ENCODE measurements around the gene TMEM184A.

TMEM184A gene

GRCh38 chr7:1538544-1539180, 17.3 kb downstream of the TMEM184A start:
- DNase-seq = no peak

- no peak for DNase-seq
Measured at GRCh38 chr7:1537535-1538412, 18.2 kb downstream of the TMEM184A start.

- no peak for DNase-seq
Measured at GRCh38 chr7:1536743-1537534, 19.1 kb downstream of the TMEM184A start.

- DNase-seq = no peak
Measured at GRCh38 chr7:1536455-1536742, 19.6 kb downstream of the TMEM184A start.

- DNase-seq = no peak
Measured at GRCh38 chr7:1535701-1536454, 20.1 kb downstream of the TMEM184A start.

GRCh38 chr7:1535100-1535458, 20.9 kb downstream of the TMEM184A start:
- DNase-seq = no peak

- no peak for DNase-seq
Measured at GRCh38 chr7:1534330-1535099, 21.5 kb downstream of the TMEM184A start.

GRCh38 chr7:1533547-1534329, 22.3 kb downstream of the TMEM184A start:
- DNase-seq = peak in 1 of 2 donors; percentile 62

- DNase-seq = no peak
Measured at GRCh38 chr7:1533255-1533546, 22.8 kb downstream of the TMEM184A start.

- DNase-seq = peak; percentile 49 to 73
Measured at GRCh38 chr7:1532456-1533254, 23.4 kb downstream of the TMEM184A start.

GRCh38 chr7:1531979-1532455, 24.0 kb downstream of the TMEM184A start:
- peak in 1 of 2 donors; percentile 31 for DNase-seq

GRCh38 chr7:1531263-1531978, 24.6 kb downstream of the TMEM184A start:
- peak; percentile 28 to 59 for DNase-seq

- peak in 1 of 2 donors; percentile 47 for DNase-seq
Measured at GRCh38 chr7:1530946-1531262, 25.1 kb downstream of the TMEM184A start.

- DNase-seq = no peak
Measured at GRCh38 chr7:1529383-1530116, 26.5 kb downstream of the TMEM184A start.

GRCh38 chr7:1526271-1526754, 29.7 kb downstream of the TMEM184A start:
- no peak for DNase-seq

GRCh38 chr7:1525409-1525808, 30.6 kb downstream of the TMEM184A start:
- DNase-seq = no peak

- no peak for DNase-seq
Measured at GRCh38 chr7:1523844-1524243, 32.2 kb downstream of the TMEM184A start.

GRCh38 chr7:1523208-1523607, 32.8 kb downstream of the TMEM184A start:
- no peak for DNase-seq

- DNase-seq = no peak
Measured at GRCh38 chr7:1521456-1521855, 34.5 kb downstream of the TMEM184A start.

All from CD4-positive, alpha-beta T cell treated with Interleukin-1 beta for 1 hour (primary cell).